GM12878 (cell line): ENCODE results near the gene PAX5. TPM values are rescaled to one million over a fixed set of nuclear protein-coding genes. Genes with fewer than 3 reads are reported as not detected.

ENCODE experiments used
- ATAC-seq: fragments of 200-7000 bp; cut with Tn5 transposase; 3 replicates; pipeline ENCODE4 v1.9.1; 2020; ENCODE audit warnings: mild to moderate bottlenecking, moderate library complexity
- BruUV-seq: library from RNA; stranded (reverse); fragments of 400-500 nt; replicated peaks from 2 replicates; lab custom pipeline; 2021; lab: Mats Ljungman, UMichigan
- CTCF ChIA-PET: fragments of 300-600 bp; sonication (Branson Sonifier 250); formaldehyde crosslinking; extraction: SDS; loops from one replicate; lab custom pipeline; 2021; ENCODE audit warnings: inconsistent platforms; lab: Yijun Ruan, JAX
- POLR2A ChIA-PET: fragments of 350-600 bp; formaldehyde crosslinking; extraction: SDS; loops from one replicate; lab custom pipeline; 2021; ENCODE audit warnings: inconsistent platforms; lab: Charles Lee
- RAD21 ChIA-PET: fragments of 300-600 bp; sonication (Branson Sonifier 250); formaldehyde crosslinking; loops from one replicate; lab custom pipeline; 2023; ENCODE audit warnings: antibody characterized with exemption; ENCODE audit not compliant: unreplicated experiment; lab: Charles Lee
- SMC1A ChIA-PET: fragments of 300-600 bp; sonication (Branson Sonifier 250); formaldehyde crosslinking; loops from one replicate; lab custom pipeline; 2023; ENCODE audit not compliant: unreplicated experiment, uncharacterized antibody; lab: Charles Lee
- DNase-seq: peaks from one replicate; pipeline ENCODE4 v3.0.0-alpha.2; 2011; ENCODE audit warnings: low read depth, low spot score
- FAIRE-seq: peaks from 3 replicates; lab custom pipeline; 2011; peaks lifted over from hg19 to GRCh38; lab: Jason Lieb, UNC
- H2AFZ ChIP-seq: 2 replicates; pipeline ENCODE4 v1.6.0; 2011; ENCODE audit warnings: low read depth, low read length, control low read depth; ENCODE audit not compliant: control insufficient read depth
- H3K27ac ChIP-seq: 2 replicates; pipeline ENCODE4 v1.5.1; 2011; ENCODE audit warnings: control low read depth; ENCODE audit not compliant: control insufficient read depth, insufficient read depth
- H3K27me3 ChIP-seq, 2 experiments: replicated peaks in 1 of 2; 2 replicates each; pipeline versions ENCODE4 v1.6.0 to v1.6.1; 2011; ENCODE audit warnings: low read length in 1 of 2; ENCODE audit not compliant: control insufficient read depth in 2 of 2, insufficient read depth in 2 of 2
- H3K36me3 ChIP-seq, 2 experiments: 2 replicates each; pipeline ENCODE4 v1.5.1; 2011; ENCODE audit warnings: low read length in 1 of 2; ENCODE audit not compliant: control insufficient read depth in 2 of 2, insufficient read depth in 2 of 2
- H3K4me1 ChIP-seq: 2 replicates; pipeline ENCODE4 v1.6.1; 2011; ENCODE audit warnings: mild to moderate bottlenecking, low read length, moderate library complexity, mixed read lengths; ENCODE audit not compliant: control insufficient read depth, insufficient read depth
- H3K4me2 ChIP-seq: 2 replicates; pipeline ENCODE4 v1.6.0; 2011; ENCODE audit warnings: control low read depth; ENCODE audit not compliant: control insufficient read depth, insufficient read depth
- H3K4me3 ChIP-seq: fragments of 200-600 bp; sonication (generic); 2 replicates; pipeline ENCODE4 v1.5.1; 2016
- H3K79me2 ChIP-seq: 2 replicates; pipeline ENCODE4 v1.6.0; 2011; ENCODE audit warnings: low read length; ENCODE audit not compliant: control insufficient read depth, insufficient read depth
- H3K9ac ChIP-seq: 2 replicates; pipeline ENCODE4 v1.8.0; 2011; ENCODE audit warnings: low read length, control low read depth, mixed read lengths; ENCODE audit not compliant: control insufficient read depth, insufficient read depth
- H3K9me3 ChIP-seq: replicated peaks from 3 replicates; pipeline ENCODE4 v1.5.1; 2011; ENCODE audit warnings: mild to moderate bottlenecking, low read length; ENCODE audit not compliant: control insufficient read depth, insufficient read depth
- H4K20me1 ChIP-seq: 2 replicates; pipeline ENCODE4 v1.6.0; 2011; ENCODE audit not compliant: control insufficient read depth, insufficient read depth
- BHLHE40 ChIP-seq, 2 experiments: fragments of 450-650 bp in 1 of 2; IDR thresholded peaks; 2 replicates each; pipeline ENCODE4 v1.6.1; 2011 to 2017; ENCODE audit warnings: low read depth in 2 of 2, borderline replicate concordance in 1 of 2, improper control_type of control experiment in 1 of 2, low read length in 1 of 2, mild to moderate bottlenecking in 1 of 2
- CHD2 ChIP-seq: IDR thresholded peaks from 2 replicates; pipeline ENCODE4 v1.6.1; 2011; ENCODE audit warnings: low read depth, low read length, improper control_type of control experiment, borderline replicate concordance
- CUX1 ChIP-seq: IDR thresholded peaks from 2 replicates; pipeline ENCODE4 v1.6.1; 2012; ENCODE audit warnings: improper control_type of control experiment, low read depth, low read length; ENCODE audit not compliant: insufficient replicate concordance
- ETV6 ChIP-seq, 2 experiments: fragments of 450-650 bp in 1 of 2; IDR thresholded peaks in 1 of 2; conservative IDR thresholded peaks in 1 of 2; 2 replicates each; pipeline ENCODE4 v1.6.1; 2014; ENCODE audit warnings: antibody characterized with exemption in 1 of 2, borderline replicate concordance in 1 of 2, low read depth in 1 of 2, mild to moderate bottlenecking in 1 of 2, moderate library complexity in 1 of 2
- FOS ChIP-seq: IDR thresholded peaks from 3 replicates; pipeline ENCODE4 v1.6.1; 2011; ENCODE audit warnings: borderline replicate concordance; ENCODE audit not compliant: insufficient read length; ENCODE audit errors: extremely low read depth
- FOXK2 ChIP-seq: fragments of 450-650 bp; IDR thresholded peaks from 2 replicates; pipeline ENCODE4 v1.6.1; 2017; ENCODE audit warnings: mild to moderate bottlenecking, moderate library complexity
- HDAC2 ChIP-seq: fragments of 200-600 bp; sonication (generic); IDR thresholded peaks from 2 replicates; pipeline ENCODE4 v1.6.1; 2017
- IKZF1 ChIP-seq: fragments of 450-650 bp; conservative IDR thresholded peaks from 2 replicates; pipeline ENCODE4 v1.6.1; 2017; ENCODE audit warnings: antibody characterized with exemption, mild to moderate bottlenecking
- JUNB ChIP-seq: IDR thresholded peaks from 2 replicates; pipeline ENCODE4 v1.6.1; 2016; ENCODE audit warnings: antibody characterized with exemption, mild to moderate bottlenecking
- NBN ChIP-seq: fragments of 450-650 bp; IDR thresholded peaks from 2 replicates; pipeline ENCODE4 v1.6.1; 2016
- ZNF592 ChIP-seq: fragments of 450-650 bp; IDR thresholded peaks from 2 replicates; pipeline ENCODE4 v1.6.1; 2017; ENCODE audit warnings: mild to moderate bottlenecking, moderate library complexity
- WGBS: methylation state at CpG from one replicate; pipeline ENCODE4 v1.1.6; 2016; ENCODE audit warnings: low lambda C conversion rate; ENCODE audit not compliant: insufficient replicate concordance, insufficient coverage; ENCODE audit errors: missing lambda C conversion rate; 5-methylcytosine and 5-hydroxymethylcytosine counted together
- in situ Hi-C: fragments of 300-500 bp; cut with MboI; formaldehyde crosslinking; loops from 9 replicates; pipeline ENCODE4 v1.14.3; 2018; ENCODE audit warnings: mixed read lengths
- intact Hi-C: fragments of 100-400 bp; cut with micrococcal nuclease; formaldehyde crosslinking; loops from one replicate; pipeline ENCODE4 v1.14.2; 2022; ENCODE audit not compliant: unreplicated experiment
- polyA plus RNA-seq, 11 experiments: library from polyadenylated mRNA; depleted of rRNA in 4 of 11; unstranded in 6 of 11; stranded (reverse) in 5 of 11; fragments of >200 nt; fragmentation: Nextera tagmentation in 4 of 11; fragmentation: Illumina TruSeq in 1 of 11; extraction: Ambion mirVana in 4 of 11; extraction: Trizol in 1 of 11; gene quantifications; 1 replicate in 1 of 11; 2 replicates in 10 of 11; pipeline versions ENCODE4 v1.2.1 to v1.2.3, GENCODE V29; 2011 to 2016; ENCODE audit warnings: inconsistent platforms in 2 of 11, missing spikeins in 2 of 11, low read depth in 1 of 11
- total RNA-seq, 4 experiments: library from RNA; depleted of rRNA in 3 of 4; stranded (reverse); fragments of >200 nt in 3 of 4; fragmentation: Illumina TruSeq in 1 of 4; extraction: Trizol in 1 of 4; gene quantifications; 2 replicates each; pipeline versions ENCODE4 v1.2.1 to v1.2.3, GENCODE V29; 2013 to 2021

Gene PAX5
- total and polyA plus RNA-seq, 10 of the 15 experiments (the other 5 are each of a cell fraction or from before 2014, with no cell fraction given): 2.2 to 123 (median 31.9) TPM

- no peak overlapping the region for H3K27ac ChIP-seq
- SMC1A ChIA-PET: no interaction called here
- no peak overlapping the region for H3K4me3 ChIP-seq
- POLR2A ChIA-PET: no interaction called here
- intact Hi-C loops (no loop called here), in situ Hi-C loops (no loop called here)
- TSS peak; percentile 25 for BruUV-seq
- no peaks in the 10 kb centered on the region for H3K9me3 ChIP-seq
- H3K9ac ChIP-seq: no peak overlapping the region
- no peaks in the 10 kb centered on the region for H3K4me1 ChIP-seq
- TF ChIP-seq ETV6 (conservative IDR thresholded peaks at IDR 0.05 in 1 of 2, IDR thresholded peaks at IDR 0.05 in 1 of 2; ENCODE audit: borderline replicate concordance in 1 of 2, low read depth in 1 of 2) (no peak), JUNB (no peak), CHD2 (no peak), NBN (no peak), ZNF592 (no peak), CUX1 (no peak), FOXK2 (no peak), IKZF1 (no peak), BHLHE40 (IDR thresholded peaks at IDR 0.05; ENCODE audit: borderline replicate concordance in 1 of 2, low read depth in 2 of 2, low read length in 1 of 2) (no peak), HDAC2 (no peak), FOS (no peak)
- peaks cover 11% of the 10 kb centered on the region for H3K79me2 ChIP-seq
- CTCF ChIA-PET: no interaction called here
- FAIRE-seq: no peak
- no peak for ATAC-seq
- H2AFZ ChIP-seq: no peak overlapping the region
- RAD21 ChIA-PET: no interaction called here
- H3K4me2 ChIP-seq: no peak overlapping the region
- peaks cover 53 to 56% of the 10 kb centered on the region in 2 experiments for H3K36me3 ChIP-seq
- H4K20me1 ChIP-seq: no peaks in the 10 kb centered on the region; the same call in 1 of the 2 replicates
- 100% methylated on average over 7 of the region's 7 CpGs for WGBS
- H3K27me3 ChIP-seq: no peaks in the 10 kb centered on the region
- no peak for DNase-seq
Observed at GRCh38 chr9:36964791-36965190, 69.3 kb downstream of the PAX5 start.
